Transverse colon (tissue), 4 donors: ENCODE results near the gene LCAT.

Experiments
- EP300 ChIP-seq: sonication (generic); formaldehyde crosslinking; IDR thresholded peaks from one replicate; pipeline ENCODE4 v1.6.1; 2017; ENCODE audit warnings: antibody characterized with exemption, low read depth
- POLR2A ChIP-seq: fragments of 450-650 bp; IDR thresholded peaks from one replicate; pipeline ENCODE4 v1.6.1; 2016; ENCODE audit warnings: antibody characterized with exemption, mild to moderate bottlenecking, moderate library complexity
- POLR2AphosphoS5 ChIP-seq, 3 donors: sonication (generic); formaldehyde crosslinking; IDR thresholded peaks; one replicate each; pipeline ENCODE4 v1.6.1; 2016; ENCODE audit warnings: antibody characterized with exemption in 3 of 3
- TF ChIP-seq, protein P1 (sequence below), 5 experiments: fragments of 200-600 bp in 3 of 5; fragments of 450-650 bp in 2 of 5; sonication (generic) in 3 of 5; IDR thresholded peaks; 1 replicate in 2 of 5; 2 replicates in 3 of 5; pipeline ENCODE4 v1.5.1; 2016 to 2017; ENCODE audit warnings: antibody characterized with exemption in 5 of 5, inconsistent platforms in 3 of 5, mild to moderate bottlenecking in 2 of 5, moderate library complexity in 1 of 5

- TF ChIP-seq, protein P1, sequence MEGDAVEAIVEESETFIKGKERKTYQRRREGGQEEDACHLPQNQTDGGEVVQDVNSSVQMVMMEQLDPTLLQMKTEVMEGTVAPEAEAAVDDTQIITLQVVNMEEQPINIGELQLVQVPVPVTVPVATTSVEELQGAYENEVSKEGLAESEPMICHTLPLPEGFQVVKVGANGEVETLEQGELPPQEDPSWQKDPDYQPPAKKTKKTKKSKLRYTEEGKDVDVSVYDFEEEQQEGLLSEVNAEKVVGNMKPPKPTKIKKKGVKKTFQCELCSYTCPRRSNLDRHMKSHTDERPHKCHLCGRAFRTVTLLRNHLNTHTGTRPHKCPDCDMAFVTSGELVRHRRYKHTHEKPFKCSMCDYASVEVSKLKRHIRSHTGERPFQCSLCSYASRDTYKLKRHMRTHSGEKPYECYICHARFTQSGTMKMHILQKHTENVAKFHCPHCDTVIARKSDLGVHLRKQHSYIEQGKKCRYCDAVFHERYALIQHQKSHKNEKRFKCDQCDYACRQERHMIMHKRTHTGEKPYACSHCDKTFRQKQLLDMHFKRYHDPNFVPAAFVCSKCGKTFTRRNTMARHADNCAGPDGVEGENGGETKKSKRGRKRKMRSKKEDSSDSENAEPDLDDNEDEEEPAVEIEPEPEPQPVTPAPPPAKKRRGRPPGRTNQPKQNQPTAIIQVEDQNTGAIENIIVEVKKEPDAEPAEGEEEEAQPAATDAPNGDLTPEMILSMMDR (IDR thresholded peaks at IDR 0.05), result no peak
- no peak for TF ChIP-seq POLR2A
- no peak for TF ChIP-seq EP300
- TF ChIP-seq POLR2AphosphoS5 (IDR thresholded peaks at IDR 0.05), result no peak
Observed at GRCh38 chr16:67926181-67926750, 17.7 kb downstream of the LCAT start.
